Measurements from ENCODE around the gene MTM1.

The MTM1 gene

GRCh38 chrX:150703695-150703974 lies 135.2 kb downstream of the MTM1 start:
- no peak for ATAC-seq
- TF ChIP-seq OSR1 (CRISPR knock-in tag; IDR thresholded peaks at IDR 0.05) (no peak), GLIS3 (CRISPR knock-in tag; IDR thresholded peaks at IDR 0.05) (no peak), ESRRG (CRISPR knock-in tag; IDR thresholded peaks at IDR 0.05) (no peak), POU6F1 (CRISPR knock-in tag; IDR thresholded peaks at IDR 0.05; ENCODE audit: borderline replicate concordance, low read depth) (no peak), TSHZ2 (CRISPR knock-in tag; IDR thresholded peaks at IDR 0.05) (no peak), CSDC2 (CRISPR knock-in tag; IDR thresholded peaks at IDR 0.05) (no peak), CSRNP3 (CRISPR knock-in tag; IDR thresholded peaks at IDR 0.05) (no peak), ARNTL (CRISPR knock-in tag; IDR thresholded peaks at IDR 0.05; ENCODE audit: borderline replicate concordance, low read depth) (no peak), ZNF8 (CRISPR knock-in tag; IDR thresholded peaks at IDR 0.05) (no peak), RARB (CRISPR knock-in tag; IDR thresholded peaks at IDR 0.05) (no peak), TCF4 (CRISPR knock-in tag; IDR thresholded peaks at IDR 0.05; ENCODE audit: borderline replicate concordance) (no peak), PPARA (CRISPR knock-in tag; IDR thresholded peaks at IDR 0.05; ENCODE audit: borderline replicate concordance) (no peak), ZFP3 (CRISPR knock-in tag; IDR thresholded peaks at IDR 0.05) (no peak), PATZ1 (CRISPR knock-in tag; IDR thresholded peaks at IDR 0.05; ENCODE audit: borderline replicate concordance) (no peak)

GRCh38 chrX:150704030-150704613 lies 135.7 kb downstream of the MTM1 start:
- TF ChIP-seq CSDC2 (CRISPR knock-in tag; IDR thresholded peaks at IDR 0.05) (no peak), ZNF565 (CRISPR knock-in tag; conservative IDR thresholded peaks at IDR 0.05; ENCODE audit: low read depth) (no peak), POU6F1 (CRISPR knock-in tag; IDR thresholded peaks at IDR 0.05; ENCODE audit: borderline replicate concordance, low read depth) (no peak), ESRRG (CRISPR knock-in tag; IDR thresholded peaks at IDR 0.05) (no peak), ARNTL (CRISPR knock-in tag; IDR thresholded peaks at IDR 0.05; ENCODE audit: borderline replicate concordance, low read depth) (no peak)
- ATAC-seq = no peak

GRCh38 chrX:150712619-150713018 lies 144.2 kb downstream of the MTM1 start:
- no peak for ATAC-seq

More at GRCh38 chrX:150712619-150713018, 144.2 kb downstream of the MTM1 start:
- TF ChIP-seq OSR1 (CRISPR knock-in tag; IDR thresholded peaks at IDR 0.05) (no peak), CREB5 (CRISPR knock-in tag; IDR thresholded peaks at IDR 0.05; ENCODE audit: low read depth) (no peak)
